IMR-90 (cell line): ENCODE data around the gene MRPS26. TPM values are rescaled to one million over a fixed set of nuclear protein-coding genes. Genes with fewer than 3 reads are reported as not detected.
"Not testable (repeated sequence)": the region's sequence is repeated elsewhere in the genome, so short reads cannot be mapped to it uniquely, and the experiment has no call there.

Source experiments
- ATAC-seq: fragments of 200-7000 bp; cut with Tn5 transposase; 2 replicates; pipeline ENCODE4 v1.9.1; 2020; ENCODE audit warnings: low read depth, mild to moderate bottlenecking, moderate library complexity
- BruUV-seq: library from RNA; stranded (reverse); fragments of 400-500 nt; replicated peaks from 2 replicates; lab custom pipeline; 2021; lab: Mats Ljungman, UMichigan
- CTCF ChIA-PET: fragments of 300-600 bp; formaldehyde crosslinking; extraction: SDS; loops from one replicate; lab custom pipeline; 2021; ENCODE audit warnings: antibody characterized with exemption; lab: Yijun Ruan, JAX
- POLR2A ChIA-PET: fragments of 300-600 bp; sonication (Branson Sonifier 250); formaldehyde crosslinking; loops from one replicate; lab custom pipeline; 2022; ENCODE audit warnings: antibody characterized with exemption; ENCODE audit not compliant: unreplicated experiment; lab: Charles Lee
- DNase-seq: peaks from one replicate; pipeline ENCODE4 v3.0.0; 2013
- H2AFZ ChIP-seq: replicated peaks from 2 replicates; pipeline ENCODE3; 2013; ENCODE audit warnings: low read length, mild to moderate bottlenecking; ENCODE audit not compliant: poor library complexity
- H2AK5ac ChIP-seq: 2 replicates; pipeline ENCODE4 v1.6.1; 2013; ENCODE audit warnings: low read depth, low read length, inconsistent platforms
- H2AK9ac ChIP-seq: replicated peaks from 2 replicates; pipeline ENCODE3; 2013; ENCODE audit warnings: mild to moderate bottlenecking, low read depth, low read length, moderate library complexity; ENCODE audit not compliant: poor library complexity
- H2BK120ac ChIP-seq: 2 replicates; pipeline ENCODE4 v1.6.1; 2013; ENCODE audit warnings: low read depth, low read length, inconsistent platforms
- H2BK15ac ChIP-seq: 3 replicates; pipeline ENCODE4 v1.6.1; 2013; ENCODE audit warnings: low read depth, low read length, inconsistent platforms
- H2BK20ac ChIP-seq: 2 replicates; pipeline ENCODE4 v1.6.1; 2013; ENCODE audit warnings: low read depth, mild to moderate bottlenecking, inconsistent platforms, low read length, moderate library complexity
- H2BK5ac ChIP-seq: 2 replicates; pipeline ENCODE4 v1.6.1; 2013; ENCODE audit warnings: mild to moderate bottlenecking, low read depth, low read length, inconsistent platforms; ENCODE audit not compliant: poor library complexity, severe bottlenecking
- H3K14ac ChIP-seq: replicated peaks from 2 replicates; pipeline ENCODE4 v1.6.1; 2013; ENCODE audit warnings: low read depth, low read length, inconsistent platforms
- H3K18ac ChIP-seq: 2 replicates; pipeline ENCODE4 v1.6.1; 2013; ENCODE audit warnings: low read depth, low read length, control low read depth
- H3K23ac ChIP-seq: 2 replicates; pipeline ENCODE4 v1.6.1; 2013; ENCODE audit warnings: low read depth, low read length, inconsistent platforms
- H3K27ac ChIP-seq: 2 replicates; pipeline ENCODE4 v1.5.1; 2013; ENCODE audit warnings: mild to moderate bottlenecking, control low read depth, low read length; ENCODE audit not compliant: insufficient read depth
- H3K27me3 ChIP-seq: 2 replicates; pipeline ENCODE4 v1.6.1; 2013; ENCODE audit warnings: low read length; ENCODE audit not compliant: control insufficient read depth, insufficient read depth
- H3K36me3 ChIP-seq: 2 replicates; pipeline ENCODE4 v1.6.1; 2013; ENCODE audit warnings: low read length, mixed read lengths; ENCODE audit not compliant: control insufficient read depth, insufficient read depth
- H3K4ac ChIP-seq: 2 replicates; pipeline ENCODE4 v1.6.1; 2013; ENCODE audit warnings: low read depth, low read length, inconsistent platforms
- H3K4me1 ChIP-seq: 2 replicates; pipeline ENCODE4 v1.6.1; 2013; ENCODE audit warnings: low read length, mixed read lengths; ENCODE audit not compliant: control insufficient read depth, insufficient read depth
- H3K4me2 ChIP-seq: 2 replicates; pipeline ENCODE4 v1.6.1; 2013; ENCODE audit warnings: low read depth, mild to moderate bottlenecking, control low read depth, low read length, moderate library complexity
- H3K4me3 ChIP-seq: 2 replicates; pipeline ENCODE4 v1.5.1; 2013; ENCODE audit warnings: low read depth, mild to moderate bottlenecking, control low read depth, low read length, moderate library complexity; ENCODE audit not compliant: insufficient read depth
- H3K56ac ChIP-seq: 2 replicates; pipeline ENCODE4 v1.6.1; 2013; ENCODE audit warnings: low read length, inconsistent platforms; ENCODE audit not compliant: insufficient read depth; ENCODE audit errors: extremely low read depth
- H3K79me1 ChIP-seq, 2 experiments: 2 replicates each; pipeline ENCODE4 v1.6.1; 2013; ENCODE audit warnings: low read length in 2 of 2, inconsistent platforms in 1 of 2, low read depth in 1 of 2
- H3K9ac ChIP-seq: 2 replicates; pipeline ENCODE4 v1.6.1; 2013; ENCODE audit warnings: low read depth, low read length, control low read depth
- H3K9me1 ChIP-seq: 2 replicates; pipeline ENCODE4 v1.6.1; 2013; ENCODE audit warnings: low read length, inconsistent platforms; ENCODE audit not compliant: insufficient read depth
- H3K9me3 ChIP-seq: 2 replicates; pipeline ENCODE4 v1.6.1; 2013; ENCODE audit warnings: low read length; ENCODE audit not compliant: control insufficient read depth, insufficient read depth
- H4K20me1 ChIP-seq: 2 replicates; pipeline ENCODE4 v1.6.1; 2013; ENCODE audit warnings: low read length, inconsistent platforms; ENCODE audit not compliant: insufficient read depth
- H4K5ac ChIP-seq: 2 replicates; pipeline ENCODE4 v1.6.1; 2013; ENCODE audit warnings: mild to moderate bottlenecking, low read depth, low read length, control low read depth
- H4K8ac ChIP-seq, 2 experiments: 2 replicates each; pipeline ENCODE4 v1.6.1; 2013; ENCODE audit warnings: low read depth in 2 of 2, low read length in 2 of 2, control low read depth in 1 of 2, inconsistent platforms in 1 of 2
- H4K91ac ChIP-seq: 2 replicates; pipeline ENCODE4 v1.6.1; 2013; ENCODE audit warnings: low read depth, low read length, inconsistent platforms; ENCODE audit not compliant: insufficient read depth
- BHLHE40 ChIP-seq: fragments of 150-350 bp; IDR thresholded peaks from 2 replicates; pipeline ENCODE4 v1.6.1; 2016; ENCODE audit warnings: mild to moderate bottlenecking, low read depth, low read length
- ELK1 ChIP-seq: fragments of 150-350 bp; IDR thresholded peaks from 2 replicates; pipeline ENCODE4 v1.6.1; 2016; ENCODE audit warnings: low read depth, mild to moderate bottlenecking, low read length, moderate library complexity, borderline replicate concordance
- FOS ChIP-seq: fragments of 150-350 bp; IDR thresholded peaks from 2 replicates; pipeline ENCODE4 v1.6.1; 2016; ENCODE audit warnings: low read depth, low read length
- MXI1 ChIP-seq: IDR thresholded peaks from 2 replicates; pipeline ENCODE4 v1.6.1; 2012; ENCODE audit warnings: low read depth, mild to moderate bottlenecking, low read length, moderate library complexity, borderline replicate concordance
- NFE2L2 ChIP-seq: fragments of 150-350 bp; IDR thresholded peaks from 2 replicates; pipeline ENCODE4 v1.6.1; 2016; ENCODE audit warnings: low read depth, mild to moderate bottlenecking, low read length
- RFX5 ChIP-seq: IDR thresholded peaks from 2 replicates; pipeline ENCODE4 v1.8.0; 2012; ENCODE audit warnings: low read depth, mild to moderate bottlenecking, low read length, moderate library complexity
- SMC3 ChIP-seq: fragments of 150-350 bp; IDR thresholded peaks from 2 replicates; pipeline ENCODE4 v1.6.1; 2016; ENCODE audit warnings: low read depth, mild to moderate bottlenecking, antibody characterized with exemption, low read length, moderate library complexity
- USF2 ChIP-seq: fragments of 150-350 bp; IDR thresholded peaks from 2 replicates; pipeline ENCODE4 v1.6.1; 2017; ENCODE audit warnings: mild to moderate bottlenecking, antibody characterized with exemption, low read length, low read depth
- WGBS, 2 experiments: methylation state at CpG; one replicate each; pipeline versions ENCODE4 v1.1.5 to v1.1.7; 2013; ENCODE audit warnings: missing lambda C conversion rate in 2 of 2; ENCODE audit not compliant: insufficient read length in 1 of 2; ENCODE audit errors: extremely low coverage in 2 of 2; 5-methylcytosine and 5-hydroxymethylcytosine counted together
- dilution Hi-C: fragments of 300-500 bp; cut with HindIII; formaldehyde crosslinking; loops from one replicate; pipeline ENCODE4 v1.14.3; 2018; ENCODE audit warnings: low sequenced_read_pairs; ENCODE audit not compliant: unreplicated experiment
- in situ Hi-C: fragments of 300-500 bp; cut with MboI; formaldehyde crosslinking; loops from 3 replicates; pipeline ENCODE4 v1.14.3; 2019; ENCODE audit warnings: low sequenced_read_pairs, inconsistent platforms, mixed read lengths
- intact Hi-C: fragments of 100-400 bp; cut with micrococcal nuclease; formaldehyde crosslinking; loops from 2 replicates; pipeline ENCODE4 v1.10.0; 2022
- polyA plus RNA-seq, 3 experiments: library from polyadenylated mRNA; depleted of rRNA; stranded (reverse); fragments of >200 nt; gene quantifications; 2 replicates each; pipeline ENCODE4 v1.2.3, GENCODE V29; 2012; ENCODE audit warnings: low replicate concordance in 1 of 3
- total RNA-seq: library from RNA; depleted of rRNA; stranded (reverse); fragments of >200 nt; gene quantifications from 2 replicates; pipeline ENCODE4 v1.2.3, GENCODE V29; 2012

MRPS26 gene
- total and polyA plus RNA-seq, 2 of the 4 experiments (the other 2 are of a cell fraction), result 22.2 to 38.6 TPM

GRCh38 chr20:3074812-3075211 lies 29.0 kb downstream of the MRPS26 start:
- Histone ChIP-seq H2BK20ac (no peak overlapping the region), H3K27me3 (peaks cover 42% of the 10 kb centered on the region), H3K9ac (no peak overlapping the region), H2BK5ac (no peak overlapping the region), H2AK5ac (no peak overlapping the region), H4K8ac (no peak overlapping the region), H3K4ac (no peak overlapping the region), H3K4me1 (no peaks in the 10 kb centered on the region), H3K27ac (no peak overlapping the region), H2AFZ (no peak overlapping the region), H3K36me3 (no peaks in the 10 kb centered on the region), H3K23ac (no peak overlapping the region), H2BK120ac (no peak overlapping the region), H3K4me3 (no peak overlapping the region), H4K20me1 (no peaks in the 10 kb centered on the region), H4K91ac (no peak overlapping the region), H4K5ac (no peak overlapping the region), H3K79me1 (no peaks in the 10 kb centered on the region), H3K9me1 (no peaks in the 10 kb centered on the region), H3K14ac (no peak overlapping the region), H2AK9ac (no peak overlapping the region), H3K56ac (no peak overlapping the region), H3K9me3 (no peaks in the 10 kb centered on the region), H3K18ac (no peak overlapping the region), H3K4me2 (no peak overlapping the region), H2BK15ac (no peak overlapping the region)
- ChIA-PET POLR2A (no interaction called here), CTCF (no interaction called here)
- 61% methylated on average over 3 of the region's 6 CpGs; no CpG with 5 or more reads in 1 of the 2 experiments for WGBS, 2 experiments
- in situ Hi-C loops, result no loop called here
- DNase-seq, result no peak
- TF ChIP-seq NFE2L2, result no peak
- TF ChIP-seq BHLHE40, result no peak
- TF ChIP-seq MXI1, result no peak
- no peak for TF ChIP-seq SMC3
- TF ChIP-seq RFX5, result no peak
- no peak for TF ChIP-seq FOS
- TF ChIP-seq USF2, result no peak
- TF ChIP-seq ELK1, result no peak
- intact Hi-C loops, result no loop called here
- dilution Hi-C loops, result no loop called here
- ATAC-seq, result no peak
- BruUV-seq, result no TSS peak

- H3K9ac ChIP-seq, intact Hi-C loops, H4K8ac ChIP-seq, H2AK9ac ChIP-seq, H2BK15ac ChIP-seq, H2BK20ac ChIP-seq, in situ Hi-C loops, H3K4me3 ChIP-seq, H2BK120ac ChIP-seq, H3K4me2 ChIP-seq, dilution Hi-C loops, H3K9me3 ChIP-seq, H4K20me1 ChIP-seq, H3K36me3 ChIP-seq, H3K56ac ChIP-seq, H3K27ac ChIP-seq, H4K91ac ChIP-seq, ATAC-seq, CTCF ChIA-PET, H3K4ac ChIP-seq, H3K79me1 ChIP-seq, DNase-seq, H3K18ac ChIP-seq, BruUV-seq, H2AFZ ChIP-seq, H3K4me1 ChIP-seq, H2BK5ac ChIP-seq, H2AK5ac ChIP-seq, H4K5ac ChIP-seq, POLR2A ChIA-PET, H3K9me1 ChIP-seq, H3K23ac ChIP-seq, H3K14ac ChIP-seq: not testable (repeated sequence)
- no CpG with 5 or more reads among the region's 6 CpGs for WGBS, 2 experiments
- H3K27me3 ChIP-seq, result peaks cover 42% of the 10 kb centered on the region
Observed at GRCh38 chr20:3075315-3075714, 29.5 kb downstream of the MRPS26 start.
